GM23338 (cell line): ENCODE data around the gene WNT7A.

Source experiments
- CREB1 ChIP-seq: fragments of 250-450 bp; sonication (Bioruptor Pico); IDR thresholded peaks from 2 replicates; pipeline ENCODE4 v1.5.0; 2020; ENCODE audit warnings: low read depth, mild to moderate bottlenecking, moderate library complexity
- TF ChIP-seq, protein P1 (sequence below), 2 experiments: fragments of 200-600 bp in 1 of 2; sonication (generic) in 1 of 2; conservative IDR thresholded peaks; 2 replicates each; pipeline versions ENCODE4 v1.5.1 to v1.6.1; 2016 to 2017; ENCODE audit warnings: antibody characterized with exemption in 2 of 2, low read depth in 2 of 2, mild to moderate bottlenecking in 2 of 2, moderate library complexity in 1 of 2

DNA sequence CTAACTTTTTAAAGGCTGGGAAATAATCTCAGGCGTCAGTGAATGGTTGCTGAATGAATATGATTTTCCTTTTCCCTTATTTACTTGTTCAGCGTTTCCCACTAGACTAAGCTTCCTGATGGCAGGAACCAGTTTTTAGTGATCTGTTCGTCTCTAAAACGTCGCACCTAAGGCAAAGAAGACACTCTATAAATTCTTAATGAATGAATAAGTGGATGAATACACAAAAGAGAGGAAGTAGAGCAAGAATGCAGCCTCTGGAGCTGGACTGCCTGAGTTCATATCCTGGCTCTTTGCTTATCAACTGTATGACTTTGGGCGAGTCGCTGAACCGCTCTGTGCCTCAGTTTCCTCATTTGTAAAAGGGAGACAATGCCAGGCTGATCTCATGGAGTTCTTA is 38.7 kb downstream of the WNT7A start:
- no peak for TF ChIP-seq CREB1 (CRISPR knock-in tag)
- TF ChIP-seq, protein P1, sequence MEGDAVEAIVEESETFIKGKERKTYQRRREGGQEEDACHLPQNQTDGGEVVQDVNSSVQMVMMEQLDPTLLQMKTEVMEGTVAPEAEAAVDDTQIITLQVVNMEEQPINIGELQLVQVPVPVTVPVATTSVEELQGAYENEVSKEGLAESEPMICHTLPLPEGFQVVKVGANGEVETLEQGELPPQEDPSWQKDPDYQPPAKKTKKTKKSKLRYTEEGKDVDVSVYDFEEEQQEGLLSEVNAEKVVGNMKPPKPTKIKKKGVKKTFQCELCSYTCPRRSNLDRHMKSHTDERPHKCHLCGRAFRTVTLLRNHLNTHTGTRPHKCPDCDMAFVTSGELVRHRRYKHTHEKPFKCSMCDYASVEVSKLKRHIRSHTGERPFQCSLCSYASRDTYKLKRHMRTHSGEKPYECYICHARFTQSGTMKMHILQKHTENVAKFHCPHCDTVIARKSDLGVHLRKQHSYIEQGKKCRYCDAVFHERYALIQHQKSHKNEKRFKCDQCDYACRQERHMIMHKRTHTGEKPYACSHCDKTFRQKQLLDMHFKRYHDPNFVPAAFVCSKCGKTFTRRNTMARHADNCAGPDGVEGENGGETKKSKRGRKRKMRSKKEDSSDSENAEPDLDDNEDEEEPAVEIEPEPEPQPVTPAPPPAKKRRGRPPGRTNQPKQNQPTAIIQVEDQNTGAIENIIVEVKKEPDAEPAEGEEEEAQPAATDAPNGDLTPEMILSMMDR (conservative IDR thresholded peaks at IDR 0.05; ENCODE audit: low read depth in 2 of 2), result no peak
